Panc1 (cell line): Measurements from ENCODE around the gene SLC34A1. TPM values are rescaled to one million over a fixed set of nuclear protein-coding genes. Genes with fewer than 3 reads are reported as not detected.

Source experiments
- ATAC-seq: fragments of 200-7000 bp; cut with Tn5 transposase; 2 replicates; pipeline ENCODE4 v1.9.1; 2020; ENCODE audit warnings: mild to moderate bottlenecking, moderate library complexity
- BruUV-seq: library from RNA; stranded (reverse); fragments of 400-500 nt; replicated peaks from 2 replicates; lab custom pipeline; 2021; lab: Mats Ljungman, UMichigan
- CTCF ChIA-PET: fragments of 300-600 bp; sonication (Branson Sonifier 250); formaldehyde crosslinking; loops from one replicate; lab custom pipeline; 2022; ENCODE audit warnings: antibody characterized with exemption; lab: Charles Lee
- POLR2A ChIA-PET: fragments of 300-600 bp; sonication (Branson Sonifier 250); formaldehyde crosslinking; loops from one replicate; lab custom pipeline; 2022; ENCODE audit warnings: antibody characterized with exemption; lab: Charles Lee
- DNase-seq: peaks from one replicate; pipeline ENCODE4 v3.0.0-alpha.2; 2010; ENCODE audit warnings: low read depth, low spot score
- H3K27ac ChIP-seq: 2 replicates; pipeline ENCODE4 v1.5.1; 2011; ENCODE audit warnings: mild to moderate bottlenecking, low read length, inconsistent platforms
- H3K27me3 ChIP-seq: fragments of 200-500 bp; sonication (Bioruptor generic); 2 replicates; pipeline ENCODE4 v1.6.0; 2014; ENCODE audit warnings: low read length, inconsistent platforms; ENCODE audit not compliant: control insufficient read depth, insufficient read depth
- H3K36me3 ChIP-seq: fragments of 200-500 bp; sonication (Bioruptor generic); 2 replicates; pipeline ENCODE4 v1.5.1; 2014; ENCODE audit warnings: inconsistent platforms, mild to moderate bottlenecking, low read length, moderate library complexity; ENCODE audit not compliant: control insufficient read depth, insufficient read depth
- H3K4me1 ChIP-seq: 2 replicates; pipeline ENCODE4 v1.5.1; 2011; ENCODE audit warnings: inconsistent platforms, mild to moderate bottlenecking, low read length, moderate library complexity; ENCODE audit not compliant: control insufficient read depth, insufficient read depth
- H3K4me3 ChIP-seq, 2 experiments: 2 replicates each; pipeline ENCODE4 v1.5.1; 2011 to 2012; ENCODE audit warnings: low read depth in 2 of 2, low read length in 2 of 2, mild to moderate bottlenecking in 2 of 2, inconsistent platforms in 1 of 2, moderate library complexity in 1 of 2
- H3K9me3 ChIP-seq: fragments of 200-500 bp; sonication (Bioruptor generic); 2 replicates; pipeline ENCODE4 v1.5.1; 2014; ENCODE audit warnings: low read depth, mild to moderate bottlenecking, inconsistent platforms, low read length, moderate library complexity; ENCODE audit not compliant: control insufficient read depth, insufficient read depth
- POLR2AphosphoS5 ChIP-seq: IDR thresholded peaks from 2 replicates; pipeline ENCODE4 v1.6.1; 2012; ENCODE audit warnings: mild to moderate bottlenecking, low read depth, low read length, moderate library complexity
- SIN3A ChIP-seq: IDR thresholded peaks from 2 replicates; pipeline ENCODE4 v1.6.1; 2012; ENCODE audit warnings: low read depth, mild to moderate bottlenecking, low read length, moderate library complexity, borderline replicate concordance; ENCODE audit not compliant: insufficient read depth
- TCF7L2 ChIP-seq: IDR thresholded peaks from 2 replicates; pipeline ENCODE4 v1.6.1; 2011; ENCODE audit warnings: mild to moderate bottlenecking, low read depth, low read length, inconsistent platforms
- in situ Hi-C: cut with HindIII; loops from 2 replicates; pipeline ENCODE4 v1.10.0; 2016; ENCODE audit warnings: low sequenced_read_pairs, low pct_unique_long_range_greater_than_20kb
- intact Hi-C: fragments of 100-400 bp; cut with micrococcal nuclease; formaldehyde crosslinking; loops from one replicate; pipeline ENCODE4 v1.10.0; 2022; ENCODE audit not compliant: unreplicated experiment
- total RNA-seq: library from RNA; stranded (reverse); gene quantifications from one replicate; pipeline ENCODE4 v1.2.1, GENCODE V29; 2021; ENCODE audit not compliant: unreplicated experiment
- TF ChIP-seq, protein P1 (sequence below), 2 experiments: IDR thresholded peaks; 2 replicates each; pipeline ENCODE4 v1.6.1; 2011 to 2012; ENCODE audit warnings: low read depth in 2 of 2, control low read depth in 1 of 2, low read length in 1 of 2, mild to moderate bottlenecking in 1 of 2, moderate library complexity in 1 of 2; ENCODE audit not compliant: insufficient read depth in 1 of 2
- TF ChIP-seq, protein P2 (sequence below): fragments of 450-650 bp; IDR thresholded peaks from 2 replicates; pipeline ENCODE4 v1.5.1; 2017; ENCODE audit warnings: mild to moderate bottlenecking

Gene SLC34A1
- total RNA-seq, 1 experiment from 2014 or later = not detected

DNA sequence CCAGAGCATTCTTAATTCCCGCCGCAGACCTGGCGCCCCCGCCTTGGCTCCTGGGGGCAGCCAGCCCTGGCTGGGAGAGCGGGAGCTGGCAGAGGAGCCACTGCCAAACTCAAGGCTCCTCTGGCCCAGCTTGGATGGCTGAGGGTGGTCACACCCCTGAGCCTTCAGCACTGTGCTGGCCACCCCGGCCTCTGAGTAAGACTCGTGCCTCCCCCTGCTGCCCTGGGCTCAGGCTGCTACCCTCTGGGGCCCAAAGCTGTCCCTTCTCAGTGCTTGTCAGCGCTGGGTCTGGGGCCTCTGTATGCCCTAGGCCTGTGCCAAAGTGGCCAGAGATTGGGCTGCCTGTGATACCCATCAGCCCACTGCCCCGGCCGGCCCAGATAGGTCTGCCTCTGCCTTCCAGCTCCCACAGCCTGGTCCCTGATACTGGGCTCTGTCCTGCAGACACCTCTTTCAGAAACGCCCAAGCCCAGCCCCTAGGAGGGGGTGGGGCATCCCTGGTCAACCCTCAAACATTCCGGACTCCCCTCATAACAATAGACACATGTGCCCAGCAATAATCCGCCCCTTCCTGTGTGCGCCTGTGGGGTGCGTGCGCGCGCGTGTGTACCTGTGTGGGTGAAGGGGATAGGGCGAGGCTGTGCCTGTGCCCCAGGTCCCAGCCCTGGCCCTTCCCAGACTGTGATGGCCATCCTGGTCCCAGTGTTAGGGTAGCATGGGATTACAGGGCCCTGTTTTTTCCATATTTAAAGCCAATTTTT, 58.0 kb downstream of the SLC34A1 start:
- intact Hi-C loops (no loop called here), in situ Hi-C loops (no loop called here)

GRCh38 chr5:177443144-177443983, 59.1 kb downstream of the SLC34A1 start:
- H3K27ac ChIP-seq = no peak overlapping the region
- DNase-seq = no peak
- no peaks in the 10 kb centered on the region for H3K9me3 ChIP-seq
- BruUV-seq = no TSS peak
- TF ChIP-seq POLR2AphosphoS5 (no peak; the same call in 1 of the 2 replicates), SIN3A (no peak), TCF7L2 (no peak)
- TF ChIP-seq, protein P1, sequence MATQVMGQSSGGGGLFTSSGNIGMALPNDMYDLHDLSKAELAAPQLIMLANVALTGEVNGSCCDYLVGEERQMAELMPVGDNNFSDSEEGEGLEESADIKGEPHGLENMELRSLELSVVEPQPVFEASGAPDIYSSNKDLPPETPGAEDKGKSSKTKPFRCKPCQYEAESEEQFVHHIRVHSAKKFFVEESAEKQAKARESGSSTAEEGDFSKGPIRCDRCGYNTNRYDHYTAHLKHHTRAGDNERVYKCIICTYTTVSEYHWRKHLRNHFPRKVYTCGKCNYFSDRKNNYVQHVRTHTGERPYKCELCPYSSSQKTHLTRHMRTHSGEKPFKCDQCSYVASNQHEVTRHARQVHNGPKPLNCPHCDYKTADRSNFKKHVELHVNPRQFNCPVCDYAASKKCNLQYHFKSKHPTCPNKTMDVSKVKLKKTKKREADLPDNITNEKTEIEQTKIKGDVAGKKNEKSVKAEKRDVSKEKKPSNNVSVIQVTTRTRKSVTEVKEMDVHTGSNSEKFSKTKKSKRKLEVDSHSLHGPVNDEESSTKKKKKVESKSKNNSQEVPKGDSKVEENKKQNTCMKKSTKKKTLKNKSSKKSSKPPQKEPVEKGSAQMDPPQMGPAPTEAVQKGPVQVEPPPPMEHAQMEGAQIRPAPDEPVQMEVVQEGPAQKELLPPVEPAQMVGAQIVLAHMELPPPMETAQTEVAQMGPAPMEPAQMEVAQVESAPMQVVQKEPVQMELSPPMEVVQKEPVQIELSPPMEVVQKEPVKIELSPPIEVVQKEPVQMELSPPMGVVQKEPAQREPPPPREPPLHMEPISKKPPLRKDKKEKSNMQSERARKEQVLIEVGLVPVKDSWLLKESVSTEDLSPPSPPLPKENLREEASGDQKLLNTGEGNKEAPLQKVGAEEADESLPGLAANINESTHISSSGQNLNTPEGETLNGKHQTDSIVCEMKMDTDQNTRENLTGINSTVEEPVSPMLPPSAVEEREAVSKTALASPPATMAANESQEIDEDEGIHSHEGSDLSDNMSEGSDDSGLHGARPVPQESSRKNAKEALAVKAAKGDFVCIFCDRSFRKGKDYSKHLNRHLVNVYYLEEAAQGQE (IDR thresholded peaks at IDR 0.05; ENCODE audit: insufficient read depth in 1 of 2, low read depth in 2 of 2, low read length in 1 of 2) = no peak
- TF ChIP-seq, protein P2, sequence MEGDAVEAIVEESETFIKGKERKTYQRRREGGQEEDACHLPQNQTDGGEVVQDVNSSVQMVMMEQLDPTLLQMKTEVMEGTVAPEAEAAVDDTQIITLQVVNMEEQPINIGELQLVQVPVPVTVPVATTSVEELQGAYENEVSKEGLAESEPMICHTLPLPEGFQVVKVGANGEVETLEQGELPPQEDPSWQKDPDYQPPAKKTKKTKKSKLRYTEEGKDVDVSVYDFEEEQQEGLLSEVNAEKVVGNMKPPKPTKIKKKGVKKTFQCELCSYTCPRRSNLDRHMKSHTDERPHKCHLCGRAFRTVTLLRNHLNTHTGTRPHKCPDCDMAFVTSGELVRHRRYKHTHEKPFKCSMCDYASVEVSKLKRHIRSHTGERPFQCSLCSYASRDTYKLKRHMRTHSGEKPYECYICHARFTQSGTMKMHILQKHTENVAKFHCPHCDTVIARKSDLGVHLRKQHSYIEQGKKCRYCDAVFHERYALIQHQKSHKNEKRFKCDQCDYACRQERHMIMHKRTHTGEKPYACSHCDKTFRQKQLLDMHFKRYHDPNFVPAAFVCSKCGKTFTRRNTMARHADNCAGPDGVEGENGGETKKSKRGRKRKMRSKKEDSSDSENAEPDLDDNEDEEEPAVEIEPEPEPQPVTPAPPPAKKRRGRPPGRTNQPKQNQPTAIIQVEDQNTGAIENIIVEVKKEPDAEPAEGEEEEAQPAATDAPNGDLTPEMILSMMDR = no peak
- no peaks in the 10 kb centered on the region for H3K27me3 ChIP-seq
- H3K4me3 ChIP-seq = no peak overlapping the region
- ChIA-PET POLR2A (interaction anchor here (0.7 kb wide), 1 partner anchor 12 kb away, joined by 3 read pairs; no protein-coding TSS in a partner anchor), CTCF (interaction anchor here (0.6 kb wide), 1 partner anchor 216 kb away, joined by 6 read pairs; no protein-coding TSS in a partner anchor)
- intact Hi-C loops = no loop called here
- in situ Hi-C loops = no loop called here
- peaks cover 31% of the 10 kb centered on the region for H3K4me1 ChIP-seq
- no peak for ATAC-seq
- no peaks in the 10 kb centered on the region; the same call in 1 of the 2 replicates for H3K36me3 ChIP-seq

More for the DNA sequence above, 58.0 kb downstream of the SLC34A1 start:
- ChIA-PET POLR2A (no interaction called here), CTCF (interaction anchor here (0.6 kb wide), 1 partner anchor 215 kb away, joined by 6 read pairs; no protein-coding TSS in a partner anchor)
- BruUV-seq = no TSS peak
- H3K4me3 ChIP-seq = no peak overlapping the region
- TF ChIP-seq SIN3A (no peak), TCF7L2 (no peak), POLR2AphosphoS5 (no peak)
- TF ChIP-seq, protein P2 = no peak
- TF ChIP-seq, protein P1 (IDR thresholded peaks at IDR 0.05; ENCODE audit: insufficient read depth in 1 of 2, low read depth in 2 of 2, low read length in 1 of 2) = no peak
- no peak for ATAC-seq
- peaks cover 23% of the 10 kb centered on the region for H3K4me1 ChIP-seq
- DNase-seq = no peak
- H3K9me3 ChIP-seq = no peaks in the 10 kb centered on the region
- no peaks in the 10 kb centered on the region; the same call in 1 of the 2 replicates for H3K36me3 ChIP-seq
- no peaks in the 10 kb centered on the region for H3K27me3 ChIP-seq
- H3K27ac ChIP-seq = no peak overlapping the region
